GM19452 (cell line): ENCODE measurements around the gene CENPP.
"Not testable (repeated sequence)": the region's sequence is repeated elsewhere in the genome, so short reads cannot be mapped to it uniquely, and the experiment has no call there.

Source experiments
- ATAC-seq: cut with Tn5 transposase; IDR thresholded peaks from one replicate; pipeline ENCODE4 v1.9.1; 2021; ENCODE audit not compliant: unreplicated experiment

The CENPP gene

GRCh38 chr9:92612292-92612691, 286.5 kb downstream of the CENPP start:
- no peak for ATAC-seq

- ATAC-seq, result no peak
Measured at GRCh38 chr9:92612816-92613215, 287.1 kb downstream of the CENPP start.

- no peak for ATAC-seq
Measured at GRCh38 chr9:92613268-92614122, 287.7 kb downstream of the CENPP start.

- no peak for ATAC-seq
Measured at GRCh38 chr9:92614123-92614510, 288.4 kb downstream of the CENPP start.

- ATAC-seq, result no peak
Measured at GRCh38 chr9:92614763-92615461, 289.2 kb downstream of the CENPP start.

GRCh38 chr9:92615790-92616189, 290.0 kb downstream of the CENPP start:
- no peak for ATAC-seq

GRCh38 chr9:92616199-92616641, 290.5 kb downstream of the CENPP start:
- no peak for ATAC-seq

GRCh38 chr9:92616655-92617111, 290.9 kb downstream of the CENPP start:
- no peak for ATAC-seq

GRCh38 chr9:92617195-92617813, 291.6 kb downstream of the CENPP start:
- no peak for ATAC-seq

- ATAC-seq, result no peak
Measured at GRCh38 chr9:92617951-92618510, 292.3 kb downstream of the CENPP start.

GRCh38 chr9:92618633-92619225, 293.0 kb downstream of the CENPP start:
- no peak for ATAC-seq

- ATAC-seq, result no peak
Measured at GRCh38 chr9:92619601-92620300, 294.0 kb downstream of the CENPP start.

GRCh38 chr9:92620845-92621244, 295.1 kb downstream of the CENPP start:
- no peak for ATAC-seq

GRCh38 chr9:92623936-92624335, 298.2 kb downstream of the CENPP start:
- not testable (repeated sequence) for ATAC-seq

GRCh38 chr9:92626484-92626883, 300.7 kb downstream of the CENPP start:
- ATAC-seq, result no peak

GRCh38 chr9:92627651-92628050, 301.9 kb downstream of the CENPP start:
- no peak for ATAC-seq

- ATAC-seq, result no peak
Measured at GRCh38 chr9:92631452-92632343, 305.9 kb downstream of the CENPP start.

- ATAC-seq, result no peak
Measured at GRCh38 chr9:92632641-92633040, 306.9 kb downstream of the CENPP start.

GRCh38 chr9:92633614-92634278, 308.0 kb downstream of the CENPP start:
- no peak for ATAC-seq
